Measurements from ENCODE around the gene RTN4RL2. TPM values are rescaled to one million over a fixed set of nuclear protein-coding genes. Genes with fewer than 3 reads are reported as not detected.

The RTN4RL2 gene
- total RNA-seq, 1 donor from 2014 or later: 3.2 TPM

- peak overlapping the region; percentile 56 for H3K4me3 ChIP-seq
- H3K27ac ChIP-seq: peak overlapping the region; percentile 94
- no peak for TF ChIP-seq CTCF (IDR thresholded peaks at IDR 0.05)
- H3K36me3 ChIP-seq: peaks cover 35% of the 10 kb centered on the region
- DNase-seq (peak; percentile 82), ATAC-seq (peak; percentile 72)
- intact Hi-C loops (cut with DNase I): no loop called here
- H3K27me3 ChIP-seq: no peaks in the 10 kb centered on the region
- peaks cover 43% of the 10 kb centered on the region for H3K4me1 ChIP-seq
- H3K9me3 ChIP-seq: no peaks in the 10 kb centered on the region
Measured at GRCh38 chr11:57424792-57425564, 35.4 kb upstream of the RTN4RL2 start.

- intact Hi-C loops (cut with DNase I): no loop called here
- peaks cover 27% of the 10 kb centered on the region for H3K36me3 ChIP-seq
- no peaks in the 10 kb centered on the region for H3K9me3 ChIP-seq
- ATAC-seq (peak; percentile 57), DNase-seq (peak; percentile 83)
- H3K27me3 ChIP-seq: no peaks in the 10 kb centered on the region
- peaks cover 43% of the 10 kb centered on the region for H3K4me1 ChIP-seq
- H3K27ac ChIP-seq: peak overlapping the region; percentile 94
- H3K4me3 ChIP-seq: peak overlapping the region; percentile 56
- TF ChIP-seq CTCF (IDR thresholded peaks at IDR 0.05): no peak
Measured at GRCh38 chr11:57425565-57426438, 34.5 kb upstream of the RTN4RL2 start.

- no peak for DNase-seq
Measured at GRCh38 chr11:57426439-57426928, 33.8 kb upstream of the RTN4RL2 start.

GRCh38 chr11:57426929-57427726 is 33.2 kb upstream of the RTN4RL2 start, which contains the start of gene SLC43A3:
Gene SLC43A3, minus strand, starts transcription at chr11:57427121. Its CDS starts 949 bp downstream, at chr11:57426172.
- peaks cover 43% of the 10 kb centered on the region for H3K4me1 ChIP-seq

More at GRCh38 chr11:57426439-57426928, 33.8 kb upstream of the RTN4RL2 start:
- TF ChIP-seq CTCF (IDR thresholded peaks at IDR 0.05): no peak
- Histone ChIP-seq H3K9me3 (no peaks in the 10 kb centered on the region), H3K27me3 (no peaks in the 10 kb centered on the region), H3K4me3 (peak overlapping the region; percentile 56), H3K4me1 (peaks cover 43% of the 10 kb centered on the region), H3K27ac (peak overlapping the region; percentile 94), H3K36me3 (peaks cover 23% of the 10 kb centered on the region)
- intact Hi-C loops (cut with DNase I): no loop called here
- peak; percentile 3 for ATAC-seq

More at GRCh38 chr11:57426929-57427726, 33.2 kb upstream of the RTN4RL2 start, which contains the start of gene SLC43A3:
- intact Hi-C loops (cut with DNase I): no loop called here
- ATAC-seq (peak; percentile 85), DNase-seq (peak; percentile 89)
- no peak for TF ChIP-seq CTCF (IDR thresholded peaks at IDR 0.05)
- H3K36me3 ChIP-seq: peaks cover 17% of the 10 kb centered on the region
- no peaks in the 10 kb centered on the region for H3K9me3 ChIP-seq
- H3K27me3 ChIP-seq: no peaks in the 10 kb centered on the region
- peak within 1 kb of the TSS; percentile 56 for H3K4me3 ChIP-seq
- H3K27ac ChIP-seq: peak within 1 kb of the TSS; percentile 94

Data from upper lobe of right lung (tissue), 1 donor.